Lower leg skin (tissue), 3 donors: ENCODE data around the gene SDCCAG8.

Experiments used
- CTCF ChIP-seq, 3 donors: fragments of 450-650 bp; IDR thresholded peaks; one replicate each; pipeline ENCODE4 v1.5.1; 2016; ENCODE audit warnings: antibody characterized with exemption in 3 of 3, mild to moderate bottlenecking in 3 of 3, moderate library complexity in 2 of 3
- POLR2A ChIP-seq, 2 donors: fragments of 450-650 bp; IDR thresholded peaks; one replicate each; pipeline ENCODE4 v1.6.1; 2016 to 2017; ENCODE audit warnings: antibody characterized with exemption in 2 of 2, mild to moderate bottlenecking in 1 of 2, moderate library complexity in 1 of 2

- TF ChIP-seq POLR2A (IDR thresholded peaks at IDR 0.05) (no peak), CTCF (IDR thresholded peaks at IDR 0.05) (no peak)
Measured at GRCh38 chr1:243483952-243484351, 228.1 kb downstream of the SDCCAG8 start.
